Panc1 (cell line): ENCODE data around the gene IQSEC1. TPM values are rescaled to one million over a fixed set of nuclear protein-coding genes. Genes with fewer than 3 reads are reported as not detected.

Experiments
- ATAC-seq: fragments of 200-7000 bp; cut with Tn5 transposase; 2 replicates; pipeline ENCODE4 v1.9.1; 2020; ENCODE audit warnings: mild to moderate bottlenecking, moderate library complexity
- BruUV-seq: library from RNA; stranded (reverse); fragments of 400-500 nt; replicated peaks from 2 replicates; lab custom pipeline; 2021; lab: Mats Ljungman, UMichigan
- CTCF ChIA-PET: fragments of 300-600 bp; sonication (Branson Sonifier 250); formaldehyde crosslinking; loops from one replicate; lab custom pipeline; 2022; ENCODE audit warnings: antibody characterized with exemption; lab: Charles Lee
- POLR2A ChIA-PET: fragments of 300-600 bp; sonication (Branson Sonifier 250); formaldehyde crosslinking; loops from one replicate; lab custom pipeline; 2022; ENCODE audit warnings: antibody characterized with exemption; lab: Charles Lee
- DNase-seq: peaks from one replicate; pipeline ENCODE4 v3.0.0-alpha.2; 2010; ENCODE audit warnings: low read depth, low spot score
- H3K27ac ChIP-seq: 2 replicates; pipeline ENCODE4 v1.5.1; 2011; ENCODE audit warnings: mild to moderate bottlenecking, low read length, inconsistent platforms
- H3K27me3 ChIP-seq: fragments of 200-500 bp; sonication (Bioruptor generic); 2 replicates; pipeline ENCODE4 v1.6.0; 2014; ENCODE audit warnings: low read length, inconsistent platforms; ENCODE audit not compliant: control insufficient read depth, insufficient read depth
- H3K36me3 ChIP-seq: fragments of 200-500 bp; sonication (Bioruptor generic); 2 replicates; pipeline ENCODE4 v1.5.1; 2014; ENCODE audit warnings: inconsistent platforms, mild to moderate bottlenecking, low read length, moderate library complexity; ENCODE audit not compliant: control insufficient read depth, insufficient read depth
- H3K4me1 ChIP-seq: 2 replicates; pipeline ENCODE4 v1.5.1; 2011; ENCODE audit warnings: inconsistent platforms, mild to moderate bottlenecking, low read length, moderate library complexity; ENCODE audit not compliant: control insufficient read depth, insufficient read depth
- H3K4me3 ChIP-seq, 2 experiments: 2 replicates each; pipeline ENCODE4 v1.5.1; 2011 to 2012; ENCODE audit warnings: low read depth in 2 of 2, low read length in 2 of 2, mild to moderate bottlenecking in 2 of 2, inconsistent platforms in 1 of 2, moderate library complexity in 1 of 2
- H3K9me3 ChIP-seq: fragments of 200-500 bp; sonication (Bioruptor generic); 2 replicates; pipeline ENCODE4 v1.5.1; 2014; ENCODE audit warnings: low read depth, mild to moderate bottlenecking, inconsistent platforms, low read length, moderate library complexity; ENCODE audit not compliant: control insufficient read depth, insufficient read depth
- CTCF ChIP-seq: fragments of 450-650 bp; IDR thresholded peaks from 2 replicates; pipeline ENCODE4 v1.5.1; 2017; ENCODE audit warnings: mild to moderate bottlenecking
- POLR2AphosphoS5 ChIP-seq: IDR thresholded peaks from 2 replicates; pipeline ENCODE4 v1.6.1; 2012; ENCODE audit warnings: mild to moderate bottlenecking, low read depth, low read length, moderate library complexity
- REST ChIP-seq, 2 experiments: IDR thresholded peaks; 2 replicates each; pipeline ENCODE4 v1.6.1; 2011 to 2012; ENCODE audit warnings: low read depth in 2 of 2, control low read depth in 1 of 2, low read length in 1 of 2, mild to moderate bottlenecking in 1 of 2, moderate library complexity in 1 of 2; ENCODE audit not compliant: insufficient read depth in 1 of 2
- SIN3A ChIP-seq: IDR thresholded peaks from 2 replicates; pipeline ENCODE4 v1.6.1; 2012; ENCODE audit warnings: low read depth, mild to moderate bottlenecking, low read length, moderate library complexity, borderline replicate concordance; ENCODE audit not compliant: insufficient read depth
- TCF7L2 ChIP-seq: IDR thresholded peaks from 2 replicates; pipeline ENCODE4 v1.6.1; 2011; ENCODE audit warnings: mild to moderate bottlenecking, low read depth, low read length, inconsistent platforms
- in situ Hi-C: cut with HindIII; loops from 2 replicates; pipeline ENCODE4 v1.10.0; 2016; ENCODE audit warnings: low sequenced_read_pairs, low pct_unique_long_range_greater_than_20kb
- intact Hi-C: fragments of 100-400 bp; cut with micrococcal nuclease; formaldehyde crosslinking; loops from one replicate; pipeline ENCODE4 v1.10.0; 2022; ENCODE audit not compliant: unreplicated experiment
- total RNA-seq: library from RNA; stranded (reverse); gene quantifications from one replicate; pipeline ENCODE4 v1.2.1, GENCODE V29; 2021; ENCODE audit not compliant: unreplicated experiment

Gene IQSEC1
- total RNA-seq, 1 experiment from 2014 or later: 28.4 TPM

- no peak for ATAC-seq
- Histone ChIP-seq H3K27me3 (no peaks in the 10 kb centered on the region), H3K4me3 (no peak overlapping the region), H3K36me3 (no peaks in the 10 kb centered on the region), H3K9me3 (no peaks in the 10 kb centered on the region), H3K27ac (no peak overlapping the region), H3K4me1 (no peaks in the 10 kb centered on the region; the same call in 1 of the 2 replicates)
- ChIA-PET CTCF (no interaction called here), POLR2A (no interaction called here)
- intact Hi-C loops: no loop called here
- no TSS peak for BruUV-seq
- no peak for TF ChIP-seq POLR2AphosphoS5
- no peak for TF ChIP-seq TCF7L2
- no peak for TF ChIP-seq CTCF
- TF ChIP-seq REST (IDR thresholded peaks at IDR 0.05; ENCODE audit: insufficient read depth in 1 of 2, low read depth in 2 of 2, low read length in 1 of 2): no peak
- in situ Hi-C loops: no loop called here
- DNase-seq: no peak
Measured at GRCh38 chr3:13012221-13012691, 61.0 kb downstream of the IQSEC1 start.

GRCh38 chr3:13011573-13012220 lies 61.5 kb downstream of the IQSEC1 start:
- no peaks in the 10 kb centered on the region; the same call in 1 of the 2 replicates for H3K4me1 ChIP-seq
- H3K9me3 ChIP-seq: no peaks in the 10 kb centered on the region
- ChIA-PET CTCF (no interaction called here), POLR2A (no interaction called here)
- no peak overlapping the region for H3K27ac ChIP-seq
- in situ Hi-C loops: no loop called here
- no peaks in the 10 kb centered on the region for H3K27me3 ChIP-seq
- no peak overlapping the region for H3K4me3 ChIP-seq
- no peaks in the 10 kb centered on the region for H3K36me3 ChIP-seq
- ATAC-seq (no peak), DNase-seq (no peak)
- TF ChIP-seq TCF7L2 (no peak), POLR2AphosphoS5 (no peak), SIN3A (no peak), REST (IDR thresholded peaks at IDR 0.05; ENCODE audit: insufficient read depth in 1 of 2, low read depth in 2 of 2, low read length in 1 of 2) (no peak), CTCF (no peak)
- intact Hi-C loops: no loop called here
- no TSS peak for BruUV-seq
